GM19467 (cell line): Measurements from ENCODE around the gene MYO3B.

Experiments used
- ATAC-seq: cut with Tn5 transposase; IDR thresholded peaks from one replicate; pipeline ENCODE4 v1.9.1; 2021; ENCODE audit warnings: mild to moderate bottlenecking, moderate library complexity; ENCODE audit not compliant: unreplicated experiment

The MYO3B gene

DNA sequence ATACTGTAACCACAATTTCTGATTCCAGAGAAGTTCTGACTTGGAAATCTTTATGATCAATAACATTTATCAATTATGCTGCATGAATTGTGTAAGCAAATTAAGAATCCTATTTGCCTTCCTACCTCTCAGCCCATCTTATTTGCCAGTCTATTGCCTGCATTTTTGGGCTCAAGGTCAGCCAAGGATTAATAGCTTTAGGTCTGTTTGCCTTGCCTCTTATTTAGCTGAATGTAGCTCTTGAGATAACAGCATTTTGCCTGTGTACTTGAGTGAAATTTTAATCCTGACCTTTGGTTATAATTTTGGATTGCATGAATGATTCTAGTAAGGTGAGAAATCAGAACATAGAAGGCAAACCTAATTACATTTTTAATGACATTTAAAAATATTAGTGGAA is 51.2 kb downstream of the MYO3B start:
- ATAC-seq, result no peak

DNA sequence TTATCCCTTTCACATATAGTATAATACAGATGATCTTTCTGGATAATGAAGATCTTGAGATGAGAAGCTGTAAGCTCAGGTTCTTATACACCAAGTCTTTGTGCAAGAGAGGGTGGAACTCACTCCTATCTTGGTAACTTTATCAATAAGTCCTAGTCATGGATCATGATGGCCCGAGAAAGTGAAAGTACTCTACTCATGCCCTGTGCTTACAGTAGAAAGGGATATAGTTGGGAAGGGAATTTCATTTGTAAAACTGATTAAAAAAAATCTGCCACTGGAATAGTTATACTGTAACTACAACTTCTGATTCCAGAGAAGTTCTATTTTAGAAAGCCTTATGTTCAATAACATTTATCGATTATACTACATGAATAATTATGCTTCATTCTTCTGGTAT is 51.8 kb downstream of the MYO3B start:
- no peak for ATAC-seq

DNA sequence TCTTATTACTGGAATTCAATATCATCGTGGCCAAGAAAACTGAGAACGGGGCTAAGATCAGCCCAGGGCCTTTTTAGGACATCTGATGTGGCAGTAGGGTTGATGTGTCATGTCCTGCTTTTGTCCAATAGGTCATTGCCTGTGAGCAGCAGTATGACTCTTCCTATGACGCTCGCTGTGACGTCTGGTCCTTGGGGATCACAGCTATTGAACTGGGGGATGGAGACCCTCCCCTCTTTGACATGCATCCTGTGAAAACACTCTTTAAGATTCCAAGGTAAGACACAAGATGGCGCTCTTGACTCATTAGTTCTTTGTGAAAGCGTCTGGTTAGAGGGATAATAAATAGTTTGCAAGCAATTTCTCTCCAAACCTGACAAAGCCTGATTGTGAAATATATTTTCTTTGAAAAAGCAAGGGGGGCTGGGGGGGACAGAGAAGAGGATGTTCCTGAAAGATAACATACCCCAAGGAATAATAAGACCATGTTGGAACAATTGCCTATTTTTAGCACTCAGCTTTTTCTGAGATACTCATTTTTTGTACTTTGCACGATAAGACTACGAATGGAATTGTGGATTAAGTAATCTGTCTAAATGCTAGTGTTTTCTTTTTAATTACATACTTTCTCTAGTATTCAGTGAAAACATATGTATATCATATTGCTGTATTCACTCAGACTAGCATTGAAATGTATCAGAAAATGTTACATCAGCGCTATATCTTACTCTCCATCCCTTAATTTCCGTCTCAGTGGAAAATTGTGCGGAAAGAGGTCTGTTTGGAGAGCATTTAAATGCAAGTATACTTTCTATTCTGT is 58.1 kb downstream of the MYO3B start:
- ATAC-seq, result no peak

GRCh38 chr2:170236680-170237047 is 58.7 kb downstream of the MYO3B start:
- ATAC-seq, result no peak

DNA sequence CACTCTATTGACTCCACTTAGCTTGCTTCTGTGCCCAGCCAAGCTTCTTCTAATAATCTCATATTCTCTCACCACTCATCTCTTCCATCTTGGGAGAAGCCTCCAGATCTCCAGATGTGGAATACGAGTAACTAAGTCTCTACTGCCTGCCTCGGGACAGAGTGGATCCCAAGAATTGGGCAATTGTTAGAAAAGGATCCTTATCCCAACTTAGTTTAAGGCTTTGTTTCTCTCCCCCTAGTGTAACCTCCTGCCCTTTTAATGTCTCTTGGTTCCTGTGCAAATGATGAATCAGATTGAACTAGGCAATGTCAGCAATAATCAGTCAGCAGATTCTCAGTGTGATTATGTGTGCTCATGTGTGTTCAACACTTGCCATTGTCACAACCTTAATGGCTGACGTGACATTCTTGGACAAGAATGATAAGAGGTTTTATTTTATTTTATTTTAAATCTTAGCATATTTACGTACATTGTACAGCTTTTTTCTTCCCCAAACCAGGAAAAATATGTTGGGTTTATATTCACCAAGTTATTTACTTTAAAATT is 59.7 kb downstream of the MYO3B start:
- ATAC-seq, result no peak

DNA sequence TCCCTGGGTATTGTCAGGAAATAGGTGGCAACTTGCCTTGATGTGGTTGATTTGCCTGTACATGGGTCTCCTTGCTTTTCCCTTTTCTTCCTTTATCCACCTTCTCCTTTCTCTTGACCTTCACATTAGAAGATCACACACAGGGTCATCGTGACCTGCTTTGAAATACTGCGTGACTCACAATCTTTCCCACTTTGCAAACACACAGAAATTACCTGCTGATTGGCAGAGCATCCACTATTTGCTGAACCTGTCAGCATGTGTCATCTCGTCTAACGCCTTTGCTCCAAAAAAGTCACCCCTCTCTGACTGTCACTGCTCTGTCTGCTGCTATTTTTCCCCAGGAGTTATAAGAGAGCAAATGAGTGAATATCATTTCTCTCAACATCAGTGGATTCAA is 60.8 kb downstream of the MYO3B start:
- no peak for ATAC-seq

DNA sequence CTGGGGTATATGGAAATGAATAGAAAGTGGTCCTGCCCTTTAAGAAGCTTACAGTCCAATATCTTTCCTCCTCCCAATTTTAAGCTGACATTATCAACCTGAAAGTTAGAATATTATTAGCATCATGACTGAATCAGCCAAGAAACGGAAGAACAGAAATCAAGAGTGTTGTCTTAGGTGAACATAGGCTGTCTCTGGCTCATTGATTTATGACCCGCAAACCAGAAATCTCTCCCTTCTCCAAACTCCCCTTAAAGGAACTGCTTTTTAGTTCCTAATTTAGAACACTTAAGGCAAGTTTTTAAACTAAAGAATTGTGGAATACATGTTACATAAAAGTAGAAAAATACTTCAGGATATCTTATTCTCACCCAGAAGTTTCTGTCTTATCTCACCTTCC is 62.7 kb downstream of the MYO3B start:
- ATAC-seq, result no peak

DNA sequence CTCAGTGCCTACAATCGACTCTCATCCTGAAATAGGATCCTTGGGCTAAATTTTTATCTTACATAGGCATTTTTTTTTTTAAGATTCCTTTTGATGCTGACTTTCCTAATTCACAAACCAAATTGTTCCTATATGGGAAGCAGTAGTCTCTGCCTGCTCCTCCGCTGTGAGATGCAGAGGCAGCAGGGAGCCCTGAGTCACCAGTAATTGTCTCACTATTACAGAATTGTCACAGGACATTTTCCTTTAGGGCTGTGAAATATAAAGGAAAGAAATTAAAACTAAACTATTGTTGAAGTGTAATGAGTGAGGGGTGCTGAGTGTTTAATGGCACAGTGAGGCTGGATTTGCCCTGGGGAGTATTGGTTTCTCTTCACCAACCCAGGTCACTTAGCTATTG is 63.8 kb downstream of the MYO3B start:
- no peak for ATAC-seq

DNA sequence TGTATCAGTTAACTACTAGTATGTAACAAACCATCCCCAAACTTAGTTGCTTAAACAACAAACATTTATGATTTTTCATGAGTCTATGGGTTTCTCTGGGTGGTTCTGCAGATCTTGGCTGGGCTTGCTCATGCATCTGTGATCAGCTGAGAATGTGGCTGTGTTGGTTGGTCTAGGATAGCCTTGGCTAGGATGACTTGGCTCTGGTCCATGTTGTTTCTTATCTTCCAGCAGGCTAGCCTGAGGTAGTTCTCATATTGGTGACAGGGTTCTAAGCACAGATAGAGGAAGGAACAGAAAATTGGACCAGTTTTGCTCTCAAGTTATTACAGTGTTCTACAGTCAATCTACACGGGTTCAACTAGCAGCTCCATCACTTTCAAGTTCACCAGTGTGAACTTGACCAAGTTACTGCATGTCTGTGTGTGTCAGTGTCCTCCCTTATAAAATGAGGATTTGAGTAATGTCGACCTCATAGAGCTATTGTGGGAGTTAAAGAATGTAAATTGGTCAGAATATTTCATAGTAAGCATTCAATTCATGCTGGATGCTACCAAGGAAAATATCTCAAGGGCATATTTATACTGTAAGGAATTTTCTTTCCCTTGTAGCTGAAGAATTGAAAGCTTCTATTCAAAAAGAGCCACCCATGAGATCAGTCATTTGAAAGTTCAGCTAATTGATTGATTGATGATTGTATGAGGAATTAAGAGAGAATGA is 65.3 kb downstream of the MYO3B start:
- no peak for ATAC-seq

GRCh38 chr2:170243898-170244297 is 66.0 kb downstream of the MYO3B start:
- ATAC-seq, result no peak

DNA sequence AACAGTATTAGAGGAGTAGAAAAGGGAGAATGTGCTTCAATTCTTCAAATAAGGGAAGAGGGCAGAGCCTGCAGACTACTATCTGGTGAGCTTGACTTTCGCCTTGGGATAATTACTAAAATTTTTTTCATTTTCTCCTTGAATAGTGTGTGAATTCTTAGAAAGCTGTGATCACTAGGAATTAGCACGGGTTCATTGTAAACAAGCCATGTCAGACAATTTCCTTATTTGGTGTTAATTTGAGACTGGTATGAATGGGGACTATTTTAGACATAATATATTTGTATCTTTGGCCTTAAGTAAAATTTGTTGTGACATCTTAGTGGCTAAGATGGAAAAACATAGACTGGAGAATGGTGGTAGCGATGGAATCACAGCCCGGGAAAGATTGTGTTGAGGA is 66.6 kb downstream of the MYO3B start:
- ATAC-seq, result no peak

DNA sequence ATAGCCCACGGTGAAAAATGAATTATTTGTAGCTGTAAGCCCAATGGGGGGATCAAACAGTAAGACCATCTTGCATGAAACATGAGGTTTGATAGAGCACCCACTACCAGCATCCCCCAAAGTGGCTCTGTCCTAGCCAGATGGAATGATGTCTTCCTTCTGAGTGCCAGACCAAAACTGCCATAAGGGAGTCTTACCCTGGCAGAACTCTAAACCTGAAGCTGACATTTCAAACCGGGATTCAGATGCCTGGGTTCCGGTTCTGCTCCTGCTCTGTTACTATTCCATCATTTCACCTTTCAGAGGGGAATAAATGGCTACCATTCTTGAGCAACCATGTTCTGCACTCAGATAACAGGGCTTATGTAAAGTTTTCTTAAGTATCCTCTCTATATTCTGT is 67.4 kb downstream of the MYO3B start:
- ATAC-seq, result no peak

DNA sequence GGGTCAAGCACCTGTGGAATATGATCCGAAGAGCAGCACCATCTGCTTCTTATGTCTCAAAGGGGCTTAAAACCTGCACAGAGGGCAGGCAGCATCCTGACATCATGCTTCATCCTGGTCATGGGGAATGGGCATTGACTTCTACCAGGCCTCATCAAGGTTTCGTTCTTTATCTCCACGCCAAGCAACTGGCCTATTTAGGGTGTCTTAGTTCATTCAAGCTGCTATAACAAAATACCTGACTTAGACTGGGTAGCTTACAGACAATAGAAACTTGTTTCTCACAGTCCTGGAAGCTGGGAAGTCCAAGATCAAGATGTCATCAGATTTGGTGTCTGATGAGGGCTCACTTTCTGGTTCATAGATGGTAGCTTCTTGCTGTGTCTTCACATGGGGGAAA is 69.4 kb downstream of the MYO3B start:
- no peak for ATAC-seq

DNA sequence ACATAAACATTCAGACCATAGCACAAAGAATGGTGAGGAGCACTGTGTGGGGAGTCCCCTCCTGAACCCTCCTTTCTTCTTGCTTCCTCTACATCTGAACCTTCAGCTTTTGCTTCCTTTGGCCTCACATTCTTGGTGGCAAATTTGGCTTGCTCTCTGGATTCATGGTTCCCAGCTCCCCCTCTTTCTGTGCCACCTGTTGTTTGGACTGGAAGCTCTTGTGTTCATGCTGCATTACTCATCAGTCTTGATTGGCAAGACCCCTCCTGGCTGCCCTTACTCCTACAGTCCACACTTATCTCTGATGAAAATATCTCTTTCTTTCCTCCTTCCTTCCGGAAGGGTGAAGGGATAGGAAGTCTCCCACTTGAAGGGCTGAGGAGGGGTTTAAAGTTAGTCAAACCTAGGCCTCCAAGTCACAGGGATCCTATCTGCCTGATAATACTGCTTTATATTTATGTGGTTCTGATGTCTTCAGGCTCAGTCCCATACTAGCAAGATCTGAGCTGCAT is 70.0 kb downstream of the MYO3B start:
- ATAC-seq, result no peak

GRCh38 chr2:170248574-170249393 is 70.8 kb downstream of the MYO3B start:
- ATAC-seq, result no peak

- no peak for ATAC-seq
Measured at GRCh38 chr2:170249761-170250160, 71.8 kb downstream of the MYO3B start.

DNA sequence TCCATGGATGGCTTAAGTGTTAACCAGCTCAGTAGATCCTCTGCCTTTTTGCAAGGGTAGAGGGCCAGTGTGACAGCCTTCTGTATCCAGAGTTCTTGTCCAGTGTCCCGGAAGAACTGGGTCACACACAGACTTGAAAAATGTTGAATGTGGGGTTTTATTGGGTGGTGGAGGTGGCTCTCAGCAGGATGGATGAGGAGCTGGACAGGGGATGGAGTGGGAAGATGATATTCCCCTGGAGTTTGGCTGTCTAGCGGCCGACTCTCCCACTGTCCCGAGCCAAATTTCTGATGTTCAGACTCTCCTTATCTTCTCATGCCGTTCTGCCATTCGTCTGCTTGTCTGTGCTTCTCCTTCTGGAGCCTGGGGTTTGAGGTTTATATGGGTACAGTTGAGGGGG is 72.6 kb downstream of the MYO3B start:
- ATAC-seq, result no peak

DNA sequence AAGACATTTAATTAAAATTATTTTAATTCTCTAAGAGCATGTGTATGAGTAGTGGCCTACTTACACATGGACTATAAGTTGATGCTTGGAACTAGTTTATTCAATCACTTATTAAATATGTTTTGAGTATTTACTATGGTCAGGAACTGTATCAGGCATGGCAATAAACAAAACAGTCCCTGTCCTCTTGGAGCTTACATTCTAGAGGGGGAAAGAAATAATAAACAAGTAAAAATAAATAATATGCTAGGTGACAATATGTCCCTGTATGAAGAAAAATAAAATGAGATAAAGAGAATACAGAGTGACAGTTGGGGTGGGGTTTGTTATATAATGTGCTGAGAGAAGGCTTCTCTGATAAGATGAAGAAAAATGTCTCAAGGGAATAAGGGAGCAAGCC is 74.5 kb downstream of the MYO3B start:
- no peak for ATAC-seq

DNA sequence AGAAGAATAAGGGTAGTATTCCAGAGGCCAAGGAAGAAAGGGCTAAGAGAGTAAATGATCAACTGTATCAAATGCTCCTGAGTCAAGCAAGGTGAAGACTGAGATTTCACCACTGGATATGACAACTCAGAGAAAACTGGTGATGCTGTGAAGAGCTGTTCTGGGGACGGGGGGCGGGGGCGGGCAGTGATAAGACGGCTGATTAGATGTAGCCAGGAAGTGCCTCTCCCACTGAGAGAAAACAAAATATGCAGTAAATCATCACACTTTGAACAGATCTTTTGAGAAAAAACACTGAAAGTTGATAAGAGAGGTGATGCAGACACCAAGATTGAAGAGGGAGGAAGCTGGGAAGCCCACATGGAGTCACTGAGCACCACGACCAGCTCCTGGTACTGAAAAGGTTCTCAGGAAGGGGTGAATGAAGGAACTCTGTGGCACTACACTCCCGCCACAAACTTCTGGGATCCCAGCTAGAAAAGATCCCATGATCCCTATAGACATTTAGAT is 75.8 kb downstream of the MYO3B start:
- ATAC-seq, result no peak

DNA sequence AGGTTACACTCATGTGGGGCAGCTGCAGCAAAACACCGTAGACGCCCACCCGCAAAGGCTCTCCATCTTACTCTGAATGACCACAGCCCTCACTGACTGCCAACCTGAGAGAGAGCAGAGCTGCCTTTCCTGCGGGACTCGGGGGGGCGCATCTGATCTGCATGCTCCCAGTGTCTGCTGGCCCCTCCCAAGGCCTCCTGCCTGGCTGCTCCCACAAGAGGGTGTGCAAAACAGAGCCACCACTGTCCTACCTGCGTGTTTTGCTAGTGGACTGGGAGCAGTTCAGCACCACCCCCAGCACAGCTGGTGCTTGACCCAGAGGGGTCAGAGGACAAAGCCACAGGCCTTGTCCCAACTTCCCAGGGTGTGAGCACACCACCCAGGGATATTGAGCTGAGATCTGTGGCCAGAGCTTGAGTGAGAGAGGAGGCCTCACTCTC is 76.4 kb downstream of the MYO3B start:
- ATAC-seq, result no peak

DNA sequence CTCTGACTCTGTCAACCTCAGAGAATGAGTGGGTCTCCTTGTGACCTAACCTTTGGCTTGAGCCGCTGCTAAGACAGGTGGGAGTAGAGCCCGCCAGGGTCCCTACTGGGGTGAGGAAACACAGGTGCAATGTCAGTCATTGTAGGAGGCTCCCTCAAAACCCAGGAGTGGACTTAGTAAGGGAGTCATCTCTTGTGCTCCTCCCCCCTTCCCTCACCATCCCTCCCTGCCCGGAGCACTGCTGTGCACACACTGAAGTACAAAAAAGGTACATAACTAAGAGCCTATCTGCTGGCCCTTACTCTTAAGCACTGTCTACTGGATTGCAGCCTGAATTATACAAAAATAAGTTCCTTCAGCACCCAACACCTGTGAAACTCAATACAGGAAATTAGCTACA is 77.2 kb downstream of the MYO3B start:
- ATAC-seq, result no peak
